Erythroblast (primary cell): ENCODE measurements around the gene MCUB.
"Not testable (repeated sequence)": the region's sequence is repeated elsewhere in the genome, so short reads cannot be mapped to it uniquely, and the experiment has no call there.

Experiments
- GATA1 ChIP-seq: IDR thresholded peaks from 2 replicates; pipeline ENCODE4 v1.6.1; 2011; ENCODE audit warnings: low read depth, mild to moderate bottlenecking, control low read depth, low read length, moderate library complexity
- POLR2A ChIP-seq: IDR thresholded peaks from 2 replicates; pipeline ENCODE4 v1.6.1; 2011; ENCODE audit warnings: mild to moderate bottlenecking, low read length

DNA sequence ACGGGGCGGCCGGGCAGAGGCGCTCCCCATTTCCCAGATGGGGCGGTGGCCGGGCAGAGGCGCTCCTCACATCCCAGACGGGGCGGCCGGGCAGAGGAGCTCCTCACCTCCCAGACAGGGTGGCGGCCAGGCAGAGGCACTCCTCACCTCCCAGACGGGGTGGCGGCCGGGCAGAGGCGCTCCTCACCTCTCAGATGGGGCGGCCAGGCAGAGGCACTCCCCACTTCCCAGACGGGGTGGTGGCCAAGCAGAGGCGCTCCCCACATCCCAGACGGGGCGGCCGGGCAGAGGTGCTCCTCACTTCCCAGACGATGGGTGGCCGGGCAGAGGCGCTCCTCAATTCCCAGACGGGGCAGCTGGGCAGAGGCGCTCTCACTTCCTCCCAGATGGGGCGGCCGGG is 118.4 kb downstream of the MCUB start:
- not testable (repeated sequence) for TF ChIP-seq POLR2A, GATA1
